ENCODE data around the gene PCDHGA11. TPM values are rescaled to one million over a fixed set of nuclear protein-coding genes. Genes with fewer than 3 reads are reported as not detected.
"Not testable (repeated sequence)": the region's sequence is repeated elsewhere in the genome, so short reads cannot be mapped to it uniquely, and the experiment has no call there.

The PCDHGA11 gene
- polyA plus RNA-seq (2012; ENCODE audit: insufficient read depth, insufficient read length, low read depth) = 1.3 TPM

DNA sequence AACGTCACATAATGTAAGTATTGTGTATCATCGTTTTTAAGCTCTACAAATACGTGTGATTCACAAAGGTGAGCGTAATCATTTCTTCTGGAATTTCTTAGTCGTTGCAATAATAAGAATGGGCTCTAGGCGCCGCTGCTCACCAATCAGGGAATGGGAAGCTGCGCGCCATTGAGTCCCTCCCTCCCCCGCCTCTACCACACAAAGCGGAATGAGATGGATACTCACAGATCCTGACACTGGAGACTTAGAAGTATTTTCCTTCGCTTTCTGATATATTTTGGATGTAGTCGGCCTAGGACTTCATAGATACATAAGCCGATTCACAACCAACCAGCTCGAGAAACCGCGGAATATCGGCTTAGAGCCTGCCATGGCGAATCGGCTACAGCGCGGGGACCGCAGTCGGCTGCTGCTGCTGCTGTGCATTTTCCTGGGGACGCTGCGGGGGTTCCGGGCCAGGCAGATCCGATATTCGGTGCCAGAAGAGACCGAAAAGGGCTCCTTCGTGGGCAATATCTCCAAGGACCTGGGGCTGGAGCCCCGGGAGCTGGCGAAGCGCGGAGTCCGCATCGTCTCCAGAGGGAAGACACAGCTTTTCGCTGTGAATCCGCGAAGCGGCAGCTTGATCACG, at the start of gene PCDHGA11:
Gene PCDHGA11 (plus strand): TSS at position 197 of the 634 bp plus-strand sequence. CDS start 177 bp downstream, at position 374.
- TF ChIP-seq, protein P1, sequence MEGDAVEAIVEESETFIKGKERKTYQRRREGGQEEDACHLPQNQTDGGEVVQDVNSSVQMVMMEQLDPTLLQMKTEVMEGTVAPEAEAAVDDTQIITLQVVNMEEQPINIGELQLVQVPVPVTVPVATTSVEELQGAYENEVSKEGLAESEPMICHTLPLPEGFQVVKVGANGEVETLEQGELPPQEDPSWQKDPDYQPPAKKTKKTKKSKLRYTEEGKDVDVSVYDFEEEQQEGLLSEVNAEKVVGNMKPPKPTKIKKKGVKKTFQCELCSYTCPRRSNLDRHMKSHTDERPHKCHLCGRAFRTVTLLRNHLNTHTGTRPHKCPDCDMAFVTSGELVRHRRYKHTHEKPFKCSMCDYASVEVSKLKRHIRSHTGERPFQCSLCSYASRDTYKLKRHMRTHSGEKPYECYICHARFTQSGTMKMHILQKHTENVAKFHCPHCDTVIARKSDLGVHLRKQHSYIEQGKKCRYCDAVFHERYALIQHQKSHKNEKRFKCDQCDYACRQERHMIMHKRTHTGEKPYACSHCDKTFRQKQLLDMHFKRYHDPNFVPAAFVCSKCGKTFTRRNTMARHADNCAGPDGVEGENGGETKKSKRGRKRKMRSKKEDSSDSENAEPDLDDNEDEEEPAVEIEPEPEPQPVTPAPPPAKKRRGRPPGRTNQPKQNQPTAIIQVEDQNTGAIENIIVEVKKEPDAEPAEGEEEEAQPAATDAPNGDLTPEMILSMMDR (IDR thresholded peaks at IDR 0.05; ENCODE audit: low read depth, low read length) = peak; percentile 47
- Histone ChIP-seq H3K4me1 (no peaks in the 10 kb centered on the region), H3K4me3 (ENCODE audit: low read depth, low read length) (no peak within 1 kb of the TSS), H3K27me3 (no peaks in the 10 kb centered on the region), H3K9me3 (no peaks in the 10 kb centered on the region; the same call in 1 of the 2 replicates), H3K36me3 (peaks cover 8% of the 10 kb centered on the region; the same call in 1 of the 2 replicates)
- DNase-seq = peak; percentile 51

DNA sequence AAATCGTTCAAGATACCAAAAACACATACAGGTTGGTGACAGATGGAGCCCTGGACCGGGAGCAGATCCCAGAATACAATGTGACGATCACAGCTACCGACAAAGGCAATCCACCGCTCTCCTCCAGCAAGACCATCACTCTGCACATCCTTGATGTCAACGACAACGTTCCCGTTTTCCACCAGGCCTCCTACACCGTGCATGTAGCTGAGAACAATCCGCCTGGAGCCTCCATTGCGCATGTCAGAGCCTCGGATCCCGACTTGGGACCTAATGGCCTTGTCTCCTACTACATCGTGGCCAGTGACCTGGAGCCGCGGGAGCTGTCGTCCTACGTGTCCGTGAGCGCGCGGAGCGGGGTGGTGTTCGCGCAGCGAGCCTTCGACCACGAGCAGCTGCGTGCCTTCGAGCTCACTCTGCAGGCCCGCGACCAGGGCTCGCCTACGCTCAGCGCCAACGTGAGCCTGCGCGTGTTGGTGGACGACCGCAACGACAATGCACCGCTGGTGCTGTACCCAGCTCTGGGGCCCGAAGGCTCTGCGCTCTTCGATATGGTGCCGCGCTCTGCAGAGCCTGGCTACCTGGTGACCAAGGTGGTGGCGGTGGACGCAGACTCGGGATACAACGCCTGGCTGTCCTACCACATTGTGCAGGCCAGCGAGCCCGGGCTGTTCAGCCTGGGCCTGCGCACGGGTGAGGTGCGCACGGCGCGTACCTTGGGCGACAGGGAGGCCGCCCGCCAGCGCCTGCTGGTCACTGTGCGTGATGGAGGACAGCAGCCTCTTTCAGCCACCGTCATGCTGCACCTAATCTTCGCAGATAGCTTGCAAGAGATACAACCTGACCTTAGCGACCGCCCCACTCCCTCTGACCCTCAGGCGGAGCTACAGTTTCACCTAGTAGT, 49.0 kb upstream of the PCDHGA11 start:
- Histone ChIP-seq H3K4me1 (no peaks in the 10 kb centered on the region), H3K36me3 (peaks cover 29% of the 10 kb centered on the region), H3K4me3 (ENCODE audit: low read depth, low read length) (no peak overlapping the region), H3K27me3 (no peaks in the 10 kb centered on the region), H3K9me3 (peaks cover 2% of the 10 kb centered on the region; the same call in 1 of the 2 replicates)
- TF ChIP-seq, protein P1 (IDR thresholded peaks at IDR 0.05; ENCODE audit: low read depth, low read length) = no peak
- DNase-seq = no peak

DNA sequence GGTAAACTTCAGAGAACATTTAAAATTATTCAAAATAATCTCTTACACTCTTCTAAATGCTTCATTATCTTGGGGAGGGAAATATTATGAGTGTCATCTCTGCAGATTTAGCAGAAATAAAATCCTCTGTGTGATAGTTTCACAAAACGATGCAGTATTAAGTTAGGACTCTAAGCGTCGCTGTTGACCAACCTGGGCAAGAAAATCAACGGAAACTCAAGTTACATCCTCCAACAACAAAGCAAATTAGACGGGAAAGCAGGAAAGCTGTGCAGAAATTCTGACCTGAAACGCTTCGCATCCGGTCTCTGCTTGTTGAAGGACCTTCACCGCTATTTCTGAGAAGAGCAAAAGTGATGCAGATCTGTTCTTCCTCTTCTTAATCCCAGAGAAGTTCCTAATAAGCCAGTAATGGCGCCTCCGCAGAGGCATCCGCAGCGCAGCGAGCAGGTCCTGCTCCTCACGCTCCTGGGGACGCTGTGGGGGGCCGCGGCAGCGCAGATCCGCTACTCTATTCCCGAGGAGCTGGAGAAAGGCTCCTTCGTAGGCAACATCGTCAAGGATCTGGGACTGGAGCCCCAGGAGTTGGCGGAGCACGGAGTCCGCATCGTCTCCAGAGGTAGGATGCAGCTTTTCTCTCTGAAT, 47.1 kb upstream of the PCDHGA11 start, which contains the start of gene PCDHGA6:
Gene PCDHGA6 (plus strand): TSS at position 219 of the 645 bp plus-strand sequence. CDS start 193 bp downstream, at position 412.
- DNase-seq = no peak
- peaks cover 2% of the 10 kb centered on the region; the same call in 1 of the 2 replicates for H3K9me3 ChIP-seq
- H3K4me3 ChIP-seq (ENCODE audit: low read depth, low read length) = no peak within 1 kb of the TSS
- no peaks in the 10 kb centered on the region for H3K4me1 ChIP-seq
- H3K36me3 ChIP-seq = peaks cover 29% of the 10 kb centered on the region
- TF ChIP-seq, protein P1 (IDR thresholded peaks at IDR 0.05; ENCODE audit: low read depth, low read length) = no peak
- no peaks in the 10 kb centered on the region for H3K27me3 ChIP-seq

DNA sequence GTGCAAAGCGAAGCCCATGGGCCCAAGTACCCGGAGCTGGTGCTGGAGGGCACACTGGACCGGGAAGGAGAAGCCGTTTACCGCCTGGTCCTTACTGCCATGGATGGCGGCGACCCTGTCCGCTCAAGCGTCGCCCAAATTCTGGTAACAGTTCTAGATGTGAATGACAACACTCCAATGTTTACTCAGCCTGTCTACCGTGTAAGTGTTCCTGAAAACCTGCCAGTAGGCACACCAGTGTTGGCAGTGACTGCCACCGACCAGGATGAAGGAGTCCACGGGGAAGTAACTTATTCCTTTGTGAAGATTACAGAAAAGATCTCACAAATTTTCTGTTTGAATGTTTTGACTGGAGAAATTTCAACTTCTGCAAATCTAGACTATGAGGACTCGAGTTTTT, 46.2 kb upstream of the PCDHGA11 start:
- Histone ChIP-seq H3K36me3 (peaks cover 29% of the 10 kb centered on the region), H3K9me3 (peaks cover 2% of the 10 kb centered on the region; the same call in 1 of the 2 replicates), H3K4me1 (no peaks in the 10 kb centered on the region), H3K4me3 (ENCODE audit: low read depth, low read length) (no peak overlapping the region), H3K27me3 (no peaks in the 10 kb centered on the region)
- DNase-seq = no peak
- TF ChIP-seq, protein P1 (IDR thresholded peaks at IDR 0.05; ENCODE audit: low read depth, low read length) = no peak

DNA sequence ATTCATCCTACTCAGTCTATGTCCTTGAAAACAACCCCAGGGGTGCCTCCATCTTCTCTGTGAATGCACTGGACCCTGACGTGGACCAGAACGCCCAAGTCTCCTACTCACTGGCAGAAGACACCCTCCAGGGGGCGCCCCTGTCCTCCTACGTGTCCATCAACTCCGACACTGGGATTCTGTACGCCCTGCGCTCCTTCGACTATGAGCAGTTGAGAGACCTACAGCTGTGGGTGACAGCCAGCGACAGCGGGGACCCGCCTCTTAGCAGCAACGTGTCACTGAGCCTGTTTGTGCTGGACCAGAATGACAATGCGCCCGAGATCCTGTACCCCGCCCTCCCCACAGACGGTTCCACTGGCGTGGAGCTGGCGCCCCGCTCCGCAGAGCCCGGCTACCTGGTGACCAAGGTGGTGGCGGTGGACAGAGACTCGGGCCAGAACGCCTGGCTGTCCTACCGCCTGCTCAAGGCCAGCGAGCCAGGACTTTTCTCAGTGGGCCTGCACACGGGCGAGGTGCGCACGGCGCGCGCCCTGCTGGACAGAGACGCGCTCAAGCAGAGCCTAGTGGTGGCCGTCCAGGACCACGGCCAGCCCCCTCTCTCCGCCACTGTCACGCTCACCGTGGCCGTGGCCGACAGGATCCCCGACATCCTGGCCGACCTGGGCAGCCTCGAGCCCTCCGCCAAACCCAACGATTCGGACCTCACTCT, 45.3 kb upstream of the PCDHGA11 start:
- not testable (repeated sequence) for DNase-seq; H3K9me3 ChIP-seq; H3K27me3 ChIP-seq; H3K4me3 ChIP-seq (ENCODE audit: low read depth, low read length); H3K4me1 ChIP-seq
- peaks cover 25% of the 10 kb centered on the region for H3K36me3 ChIP-seq

All from BE2C (cell line).